Measurements from ENCODE around the gene RNF31. TPM values are rescaled to one million over a fixed set of nuclear protein-coding genes. Genes with fewer than 3 reads are reported as not detected.

Gene RNF31
- total RNA-seq (2022; extraction: Qiagen RNA extraction; ENCODE audit: low read depth) = 20.9 to 32.8 TPM (median 29.5 TPM) in 5 replicates

GRCh38 chr14:24146978-24147760 is at the start of gene RNF31:
Gene RNF31, plus strand, starts transcription at chr14:24147498. Its CDS starts 201 bp downstream, at chr14:24147699.

GRCh38 chr14:24114532-24115421 is 32.5 kb upstream of the RNF31 start, which contains the start of the genes DCAF11 and NRL:
Gene DCAF11, plus strand, starts transcription at chr14:24114777. Its CDS starts 818 bp downstream, at chr14:24115595.
Gene NRL, minus strand, starts transcription at chr14:24114949. Its CDS starts 32,101 bp downstream, at chr14:24082848.

GRCh38 chr14:24130380-24130716 is 16.9 kb upstream of the RNF31 start, which contains the start of gene FITM1:
Gene FITM1, plus strand, starts transcription at chr14:24130659. Its CDS starts 905 bp downstream, at chr14:24131564.

DNA sequence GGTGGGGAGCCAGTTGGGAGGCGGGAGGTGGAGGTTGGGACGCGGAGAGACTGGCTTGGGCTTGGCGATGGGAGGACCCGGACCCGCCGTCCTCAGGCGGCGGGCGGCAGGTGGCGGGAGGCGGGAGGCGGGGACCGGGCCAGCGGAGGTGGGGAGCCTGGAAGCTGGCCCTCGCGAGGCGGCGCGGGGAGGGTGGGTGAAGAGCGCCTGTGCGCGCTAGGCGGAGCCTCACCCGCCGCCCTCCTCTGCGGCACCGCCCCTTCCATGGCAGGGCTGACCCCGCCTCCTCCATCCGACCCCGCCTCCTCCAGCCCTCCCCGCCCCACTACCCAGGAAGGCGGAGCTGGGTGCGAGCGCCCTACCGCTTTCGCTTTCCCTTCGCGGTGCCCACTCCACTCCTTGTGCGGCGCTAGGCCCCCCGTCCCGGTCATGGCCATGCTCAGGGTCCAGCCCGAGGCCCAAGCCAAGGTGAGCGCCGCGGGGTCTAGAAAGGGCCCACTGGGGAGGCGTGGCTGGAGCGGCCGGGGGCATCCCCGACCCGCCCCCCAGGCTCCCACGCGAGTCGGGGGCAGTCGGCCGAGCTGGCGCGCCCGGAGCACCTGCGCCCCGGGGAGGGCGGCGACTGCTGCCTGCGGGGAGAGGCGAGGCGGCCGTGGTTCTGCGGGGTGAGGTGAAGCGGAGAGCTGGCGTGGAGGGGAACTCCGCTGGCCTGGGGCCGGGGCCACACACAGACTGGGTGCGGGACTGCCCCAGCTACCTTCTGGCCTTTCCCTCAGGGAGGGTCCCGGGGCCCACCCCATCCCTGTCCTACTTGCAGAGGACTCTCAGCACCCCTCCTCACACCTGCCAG is 11.2 kb upstream of the RNF31 start, which contains the start of gene PSME1:
Gene PSME1, plus strand, starts transcription at position 361 of the 850 bp plus-strand sequence. Its CDS starts 69 bp downstream, at position 430.

DNA sequence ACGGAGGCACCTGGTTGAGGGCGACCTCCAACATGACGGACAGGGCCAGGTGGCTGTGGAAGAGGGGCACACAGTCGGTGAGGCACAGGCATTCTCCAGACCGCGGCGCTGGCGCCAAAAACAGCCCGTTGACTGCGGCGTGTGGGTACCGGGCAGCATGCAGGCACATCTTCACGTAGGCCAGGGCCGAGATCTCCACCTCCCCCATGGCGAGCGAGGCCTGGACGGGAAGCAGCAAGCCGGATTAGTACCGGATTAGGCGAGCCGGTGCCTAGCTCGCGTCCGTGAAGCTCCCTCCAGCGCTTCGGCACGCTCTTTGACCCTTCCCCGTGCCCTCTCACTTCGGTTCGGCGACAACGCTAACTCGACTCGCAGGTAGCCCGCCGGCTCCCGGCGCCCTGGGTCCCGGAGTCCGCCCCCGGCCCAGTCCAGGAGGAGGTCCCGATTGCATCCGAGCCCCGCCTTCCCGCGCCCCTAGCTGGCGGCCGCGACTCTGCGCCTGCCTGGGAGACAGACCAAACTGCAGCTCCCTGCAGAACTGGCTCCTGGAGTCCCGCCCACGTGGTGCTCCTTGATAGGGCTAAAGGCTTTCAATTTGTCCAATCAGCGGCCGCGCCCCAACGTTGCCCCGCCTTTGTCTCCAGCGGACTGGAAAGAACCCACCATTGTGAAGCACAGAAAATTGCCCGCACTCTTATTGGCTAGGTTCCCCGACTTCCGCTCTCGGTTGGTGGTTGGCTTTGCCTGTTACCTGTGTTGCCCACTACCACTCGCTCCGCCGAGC is 6.0 kb upstream of the RNF31 start, which contains the start of gene EMC9:
Gene EMC9, minus strand, starts transcription at position 495 of the 784 bp plus-strand sequence. Its CDS starts 287 bp downstream, at position 208.

DNA sequence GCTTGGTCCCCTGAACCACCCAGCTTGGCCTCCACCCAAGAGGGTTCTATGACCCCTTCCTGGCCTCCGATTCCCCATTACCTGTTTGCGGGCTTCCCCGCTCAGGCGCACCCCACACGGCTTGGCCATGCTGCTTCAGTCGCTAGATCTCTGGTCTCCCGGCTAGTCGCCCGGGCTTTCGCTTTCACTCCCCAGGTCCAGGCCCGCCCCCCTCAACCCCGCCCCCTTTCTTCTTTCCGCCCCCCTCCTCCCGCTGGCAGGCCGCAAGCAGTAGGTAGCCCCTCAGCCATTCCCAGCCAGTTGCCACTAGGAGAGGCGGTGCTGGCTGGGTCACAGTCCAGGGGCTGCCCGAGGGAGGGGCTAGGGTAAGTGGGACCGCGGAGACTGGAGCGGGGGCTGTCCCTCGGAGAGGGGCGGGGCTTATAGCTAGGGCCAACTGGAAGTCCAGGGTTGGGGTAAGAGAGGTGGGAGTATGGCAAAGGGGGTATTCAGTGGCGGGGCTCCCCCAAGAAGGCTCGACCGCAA is 783 bp upstream of the RNF31 start, which contains the start of gene PSME2:
Gene PSME2, minus strand, starts transcription at position 158 of the 525 bp plus-strand sequence. Its CDS starts 29 bp downstream, at position 129.

DNA sequence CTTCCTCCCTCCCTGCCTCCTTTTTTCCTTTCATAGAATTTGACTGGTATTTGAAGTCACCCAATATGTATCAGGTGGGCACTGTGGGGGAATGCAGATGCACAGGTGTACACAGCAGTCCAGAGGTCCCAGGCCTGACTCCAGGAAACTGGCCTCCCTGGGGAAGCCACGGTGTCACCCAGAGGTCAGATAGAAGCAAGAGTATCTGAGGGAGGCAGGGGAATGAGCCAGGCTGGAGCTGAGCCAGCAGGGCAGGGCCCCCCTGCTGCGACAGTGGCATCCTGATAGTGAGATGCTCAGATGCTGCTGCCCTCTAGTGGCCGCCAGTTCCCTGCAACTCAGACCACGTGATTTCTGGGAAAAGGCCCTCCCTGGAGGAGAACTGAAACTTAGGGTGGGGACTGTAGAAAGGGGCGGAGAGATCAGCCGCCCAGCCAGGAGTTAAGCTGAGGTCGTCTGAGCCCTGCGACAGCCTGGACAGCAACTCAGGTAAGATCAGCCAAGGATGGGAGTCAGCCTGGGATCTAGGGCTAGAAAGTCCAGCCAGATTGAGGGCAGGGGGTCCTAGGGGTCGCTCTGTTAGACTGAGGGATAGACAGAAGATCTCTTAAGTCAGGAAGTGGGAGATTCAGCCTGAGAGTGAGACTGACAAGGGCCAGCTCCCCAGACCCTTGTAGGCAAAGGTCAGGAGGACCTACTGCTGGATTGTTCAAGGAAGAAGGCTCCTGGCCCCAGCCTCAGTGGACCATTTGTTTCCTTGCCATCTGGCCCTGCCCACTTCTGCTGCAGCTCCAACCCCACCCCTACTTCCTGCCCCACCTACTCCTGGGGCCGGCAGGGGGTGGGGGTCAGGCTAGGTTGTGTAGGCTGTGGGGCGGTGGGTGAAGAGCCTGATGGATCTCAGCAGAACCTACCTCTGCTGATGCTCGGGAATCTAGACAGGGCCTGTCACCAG is 13.8 kb downstream of the RNF31 start, which contains the start of gene IRF9:
Gene IRF9, plus strand, starts transcription at position 416 of the 955 bp plus-strand sequence. CDS start 880 bp downstream, outside the sequence.

DNA sequence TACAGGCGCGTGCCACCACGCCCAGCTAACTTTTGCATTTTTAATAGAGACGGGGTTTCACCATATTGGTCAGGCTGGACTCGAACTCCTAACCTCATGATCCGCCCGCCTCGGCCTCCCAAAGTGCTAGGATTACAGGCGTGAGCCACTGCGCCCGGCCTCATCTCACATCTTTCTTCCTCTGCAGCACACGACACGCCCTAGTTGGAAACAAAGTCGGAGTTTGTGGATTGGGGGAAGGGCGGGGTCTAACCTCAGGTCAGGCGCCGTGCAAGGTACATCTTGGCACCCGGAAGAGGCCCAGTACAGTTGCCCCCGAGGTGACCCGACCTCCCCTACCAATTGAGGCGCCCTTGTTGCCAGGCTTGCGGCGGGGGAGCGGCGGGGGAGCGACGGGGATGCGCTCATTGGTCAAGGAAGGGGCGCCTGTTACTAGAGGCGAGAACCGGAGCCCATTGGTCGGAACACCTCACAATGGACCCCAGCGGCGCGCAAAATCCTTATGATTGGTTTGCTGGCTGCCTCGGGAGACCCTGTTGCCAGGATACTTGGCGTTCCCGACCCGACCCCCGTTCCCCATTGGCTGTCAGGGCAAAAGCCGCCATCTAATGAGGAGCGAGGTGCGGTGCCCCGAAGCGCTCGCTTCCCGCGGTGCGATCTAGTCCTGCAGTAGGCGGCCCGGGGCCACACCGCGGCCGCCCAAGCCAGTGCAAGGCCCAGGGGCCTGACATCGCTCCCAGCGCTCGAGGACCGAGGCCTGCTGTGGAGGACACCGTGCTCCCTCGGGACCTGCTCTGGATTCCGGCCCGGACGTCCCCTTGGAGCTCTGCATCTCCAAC is 24.3 kb downstream of the RNF31 start, which contains the start of gene REC8:
Gene REC8, plus strand, starts transcription at position 659 of the 839 bp plus-strand sequence. CDS start 473 bp downstream, outside the sequence.

GRCh38 chr14:24188251-24189058 is 41.2 kb downstream of the RNF31 start, which contains the start of gene IPO4:
Gene IPO4, minus strand, starts transcription at chr14:24188816. Its CDS starts 29 bp downstream, at chr14:24188787.

DNA sequence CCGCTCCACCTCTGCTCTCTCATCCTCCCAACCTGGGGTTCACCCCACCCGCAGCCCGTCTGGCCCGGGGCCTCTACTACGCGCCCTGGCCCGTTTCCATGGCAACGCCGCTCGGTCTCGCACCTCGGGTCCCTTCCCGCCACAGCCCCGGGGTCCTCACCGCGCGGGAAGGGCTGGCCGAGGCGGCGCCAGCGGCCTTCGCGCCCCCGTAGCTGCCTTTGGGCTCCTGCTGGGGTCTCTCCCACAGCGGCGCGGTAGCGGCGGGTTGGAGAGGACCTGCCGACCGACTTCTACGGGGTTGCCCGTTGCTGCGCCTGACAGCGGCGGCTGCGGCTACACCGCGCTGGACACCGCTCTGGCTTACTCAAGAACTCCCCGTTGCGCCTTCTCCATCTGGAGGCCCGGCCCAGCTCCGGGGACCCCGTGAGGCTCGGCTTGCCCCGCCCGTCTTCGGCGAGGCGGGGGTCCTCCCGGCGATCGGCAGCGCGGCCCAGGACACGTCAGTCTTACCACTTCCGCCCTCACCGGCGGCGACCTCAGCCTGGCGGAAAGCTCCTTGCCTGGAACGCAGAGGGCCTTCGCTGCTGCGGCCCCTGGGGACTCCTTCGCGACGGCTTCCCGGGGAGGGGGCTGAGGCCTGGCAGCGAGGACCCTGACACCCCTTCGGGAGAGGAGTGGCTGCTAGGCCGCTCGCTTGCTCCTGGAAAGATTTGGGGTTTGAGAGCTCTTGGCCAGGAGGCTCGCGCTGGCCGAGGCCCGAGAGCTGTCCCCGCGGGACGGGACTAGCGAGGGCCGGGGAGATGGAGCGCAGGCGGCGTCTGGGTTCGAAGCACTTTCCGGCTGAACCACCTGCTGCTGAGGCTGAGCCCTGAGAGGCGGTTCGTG is 48.1 kb downstream of the RNF31 start, which contains the start of gene TM9SF1:
Gene TM9SF1, minus strand, starts transcription at position 256 of the 885 bp plus-strand sequence. CDS start 422 bp downstream, outside the sequence.

Other genes starting within 250 kb of the RNF31 start
- gene DHRS4, start 193.7 kb upstream of the RNF31 start, total RNA-seq (2022; extraction: Qiagen RNA extraction; ENCODE audit: low read depth) = 43.5 to 48.5 TPM (median 45.9 TPM) in 5 replicates
- 21.5 to 34.0 TPM (median 29.9 TPM) in 5 replicates for gene DHRS4L2, start 158.6 kb upstream of the RNF31 start, total RNA-seq (2022; extraction: Qiagen RNA extraction; ENCODE audit: low read depth)
- gene CARMIL3, start 95.5 kb upstream of the RNF31 start, total RNA-seq (2022; extraction: Qiagen RNA extraction; ENCODE audit: low read depth) = 0.33 to 0.75 TPM (median 0.61 TPM) in 5 replicates
- gene CPNE6, start 75.9 kb upstream of the RNF31 start, total RNA-seq (2022; extraction: Qiagen RNA extraction; ENCODE audit: low read depth) = 0.06 to 0.16 TPM (median 0.15 TPM) in 3 of 5 replicates, not detected in the others
- gene PCK2, start 53.2 kb upstream of the RNF31 start, total RNA-seq (2022; extraction: Qiagen RNA extraction; ENCODE audit: low read depth) = 18.0 to 23.5 TPM (median 19.5 TPM) in 5 replicates
- 19.4 to 22.8 TPM (median 20.8 TPM) in 5 replicates for gene DCAF11, start 32.7 kb upstream of the RNF31 start, total RNA-seq (2022; extraction: Qiagen RNA extraction; ENCODE audit: low read depth)
- 0.75 to 1.1 TPM (median 1.0 TPM) in 5 replicates for gene NRL, start 32.5 kb upstream of the RNF31 start, total RNA-seq (2022; extraction: Qiagen RNA extraction; ENCODE audit: low read depth)
- gene FITM1, start 16.8 kb upstream of the RNF31 start, total RNA-seq (2022; extraction: Qiagen RNA extraction; ENCODE audit: low read depth) = 0.17 TPM in 2 of 5 replicates, not detected in the others
- 157 to 192 TPM (median 167 TPM) in 5 replicates for gene PSME1, start 11.3 kb upstream of the RNF31 start, total RNA-seq (2022; extraction: Qiagen RNA extraction; ENCODE audit: low read depth)
- gene EMC9, start 5.9 kb upstream of the RNF31 start, total RNA-seq (2022; extraction: Qiagen RNA extraction; ENCODE audit: low read depth) = 47.8 to 65.7 TPM (median 59.1 TPM) in 5 replicates
- 161 to 196 TPM (median 170 TPM) in 5 replicates for gene PSME2, start 888 bp upstream of the RNF31 start, total RNA-seq (2022; extraction: Qiagen RNA extraction; ENCODE audit: low read depth)
- 15.3 to 20.5 TPM (median 18.1 TPM) in 5 replicates for gene IRF9, start 13.8 kb downstream of the RNF31 start, total RNA-seq (2022; extraction: Qiagen RNA extraction; ENCODE audit: low read depth)
- gene REC8, start 24.6 kb downstream of the RNF31 start, total RNA-seq (2022; extraction: Qiagen RNA extraction; ENCODE audit: low read depth) = 3.5 to 5.5 TPM (median 5.2 TPM) in 5 replicates
- gene IPO4, start 41.3 kb downstream of the RNF31 start, total RNA-seq (2022; extraction: Qiagen RNA extraction; ENCODE audit: low read depth) = 71.7 to 83.4 TPM (median 76.3 TPM) in 5 replicates
- gene TM9SF1, start 47.9 kb downstream of the RNF31 start, total RNA-seq (2022; extraction: Qiagen RNA extraction; ENCODE audit: low read depth) = 63.4 to 67.1 TPM (median 65.5 TPM) in 5 replicates
- gene TSSK4, start 58.2 kb downstream of the RNF31 start, total RNA-seq (2022; extraction: Qiagen RNA extraction; ENCODE audit: low read depth) = not detected in 5 replicates
- gene CHMP4A, start 66.0 kb downstream of the RNF31 start, total RNA-seq (2022; extraction: Qiagen RNA extraction; ENCODE audit: low read depth) = 76.1 to 96.4 TPM (median 81.8 TPM) in 5 replicates
- gene MDP1, start 68.6 kb downstream of the RNF31 start, total RNA-seq (2022; extraction: Qiagen RNA extraction; ENCODE audit: low read depth) = 28.4 to 32.8 TPM (median 30.6 TPM) in 5 replicates
- gene NEDD8, start 84.9 kb downstream of the RNF31 start, total RNA-seq (2022; extraction: Qiagen RNA extraction; ENCODE audit: low read depth) = 438 to 493 TPM (median 454 TPM) in 5 replicates
- 55.3 to 62.7 TPM (median 61.5 TPM) in 5 replicates for gene GMPR2, start 85.4 kb downstream of the RNF31 start, total RNA-seq (2022; extraction: Qiagen RNA extraction; ENCODE audit: low read depth)
- 31.8 to 38.3 TPM (median 37.1 TPM) in 5 replicates for gene TINF2, start 95.1 kb downstream of the RNF31 start, total RNA-seq (2022; extraction: Qiagen RNA extraction; ENCODE audit: low read depth)
- 0.81 to 1.5 TPM (median 1.2 TPM) in 5 replicates for gene TGM1, start 115.7 kb downstream of the RNF31 start, total RNA-seq (2022; extraction: Qiagen RNA extraction; ENCODE audit: low read depth)
- 16.1 to 17.8 TPM (median 17.2 TPM) in 5 replicates for gene RABGGTA, start 124.1 kb downstream of the RNF31 start, total RNA-seq (2022; extraction: Qiagen RNA extraction; ENCODE audit: low read depth)
- gene DHRS1, start 152.3 kb downstream of the RNF31 start, total RNA-seq (2022; extraction: Qiagen RNA extraction; ENCODE audit: low read depth) = 8.1 to 13.1 TPM (median 10.3 TPM) in 5 replicates
- gene NOP9, start 152.4 kb downstream of the RNF31 start, total RNA-seq (2022; extraction: Qiagen RNA extraction; ENCODE audit: low read depth) = 14.8 to 17.6 TPM (median 16.2 TPM) in 5 replicates
- gene CIDEB, start 160.5 kb downstream of the RNF31 start, total RNA-seq (2022; extraction: Qiagen RNA extraction; ENCODE audit: low read depth) = 0.17 to 0.72 TPM (median 0.19 TPM) in 5 replicates
- gene LTB4R2, start 162.6 kb downstream of the RNF31 start, total RNA-seq (2022; extraction: Qiagen RNA extraction; ENCODE audit: low read depth) = 2.8 to 5.1 TPM (median 4.4 TPM) in 5 replicates
- 3.9 to 6.3 TPM (median 5.2 TPM) in 5 replicates for gene LTB4R, start 164.0 kb downstream of the RNF31 start, total RNA-seq (2022; extraction: Qiagen RNA extraction; ENCODE audit: low read depth)
- not detected in 5 replicates for gene ADCY4, start 187.6 kb downstream of the RNF31 start, total RNA-seq (2022; extraction: Qiagen RNA extraction; ENCODE audit: low read depth)
- not detected in 5 replicates for gene RIPK3, start 192.5 kb downstream of the RNF31 start, total RNA-seq (2022; extraction: Qiagen RNA extraction; ENCODE audit: low read depth)
- gene NFATC4, start 220.7 kb downstream of the RNF31 start, total RNA-seq (2022; extraction: Qiagen RNA extraction; ENCODE audit: low read depth) = 0.06 to 0.47 TPM (median 0.31 TPM) in 3 of 5 replicates, not detected in the others